GM23248 (cell line): ENCODE measurements around the gene AFDN.

Experiments
- EZH2 ChIP-seq: fragments of 200-600 bp; sonication (generic); IDR thresholded peaks from 2 replicates; pipeline ENCODE4 v1.6.1; 2018; ENCODE audit warnings: antibody characterized with exemption, mild to moderate bottlenecking; ENCODE audit not compliant: insufficient read depth, poor library complexity, severe bottlenecking
- EZH2phosphoT487 ChIP-seq: fragments of 200-600 bp; sonication (generic); IDR thresholded peaks from 2 replicates; pipeline ENCODE4 v1.6.1; 2018; ENCODE audit warnings: antibody characterized with exemption, moderate library complexity, mild to moderate bottlenecking, low read depth; ENCODE audit not compliant: insufficient read depth

- no peak for TF ChIP-seq EZH2phosphoT487
- no peak for TF ChIP-seq EZH2
Observed at GRCh38 chr6:168021581-168021980, 194.9 kb downstream of the AFDN start.
